Spleen (tissue), 7 donors: ENCODE measurements around the gene TOR1B.
"Not testable (repeated sequence)": the region's sequence is repeated elsewhere in the genome, so short reads cannot be mapped to it uniquely, and the experiment has no call there.

Experiments used
- POLR2AphosphoS5 ChIP-seq, 3 donors: sonication (generic); formaldehyde crosslinking; IDR thresholded peaks; one replicate each; pipeline ENCODE4 v1.5.1; 2017; ENCODE audit warnings: antibody characterized with exemption in 3 of 3
- TF ChIP-seq, protein P1 (sequence below), 11 experiments: fragments of 200-600 bp in 7 of 11; fragments of 450-650 bp in 4 of 11; sonication (generic) in 4 of 11; IDR thresholded peaks in 8 of 11; conservative IDR thresholded peaks in 3 of 11; 1 replicate in 7 of 11; 2 replicates in 4 of 11; pipeline versions ENCODE4 v1.4.0 to v1.8.0; 2016 to 2021; ENCODE audit warnings: antibody characterized with exemption in 11 of 11, inconsistent platforms in 4 of 11, mild to moderate bottlenecking in 1 of 11
- donor health status: DM: no; HTN: no; CAD: no; lungs with moderate emphysema.
- donor health status: DM: no; HTN: no; CAD: no.
- donor health status: DM: no; HTN: no; CAD: no.

DNA sequence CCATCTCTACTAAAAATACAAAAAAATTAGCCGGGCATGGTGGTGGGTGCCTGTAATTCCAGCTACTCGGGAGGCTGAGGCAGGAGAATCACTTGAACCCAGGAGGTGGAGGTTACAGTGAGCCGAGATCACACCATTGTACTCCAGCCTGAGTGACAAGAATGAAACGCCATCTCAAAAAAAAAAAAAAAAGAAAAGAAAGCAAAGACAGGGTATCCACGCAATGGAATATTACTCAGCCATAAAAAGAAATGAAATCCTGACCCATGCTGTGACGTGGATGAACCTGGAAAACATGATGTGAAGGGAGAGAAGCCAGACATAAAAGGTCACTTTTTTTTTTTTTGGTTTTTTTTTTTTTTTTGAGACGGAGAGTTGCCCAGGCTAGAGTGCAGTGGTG, 42.2 kb upstream of the TOR1B start:
- TF ChIP-seq, protein P1, sequence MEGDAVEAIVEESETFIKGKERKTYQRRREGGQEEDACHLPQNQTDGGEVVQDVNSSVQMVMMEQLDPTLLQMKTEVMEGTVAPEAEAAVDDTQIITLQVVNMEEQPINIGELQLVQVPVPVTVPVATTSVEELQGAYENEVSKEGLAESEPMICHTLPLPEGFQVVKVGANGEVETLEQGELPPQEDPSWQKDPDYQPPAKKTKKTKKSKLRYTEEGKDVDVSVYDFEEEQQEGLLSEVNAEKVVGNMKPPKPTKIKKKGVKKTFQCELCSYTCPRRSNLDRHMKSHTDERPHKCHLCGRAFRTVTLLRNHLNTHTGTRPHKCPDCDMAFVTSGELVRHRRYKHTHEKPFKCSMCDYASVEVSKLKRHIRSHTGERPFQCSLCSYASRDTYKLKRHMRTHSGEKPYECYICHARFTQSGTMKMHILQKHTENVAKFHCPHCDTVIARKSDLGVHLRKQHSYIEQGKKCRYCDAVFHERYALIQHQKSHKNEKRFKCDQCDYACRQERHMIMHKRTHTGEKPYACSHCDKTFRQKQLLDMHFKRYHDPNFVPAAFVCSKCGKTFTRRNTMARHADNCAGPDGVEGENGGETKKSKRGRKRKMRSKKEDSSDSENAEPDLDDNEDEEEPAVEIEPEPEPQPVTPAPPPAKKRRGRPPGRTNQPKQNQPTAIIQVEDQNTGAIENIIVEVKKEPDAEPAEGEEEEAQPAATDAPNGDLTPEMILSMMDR (IDR thresholded peaks at IDR 0.05 in 8 of 11, conservative IDR thresholded peaks at IDR 0.05 in 3 of 11) = not testable (repeated sequence)
- TF ChIP-seq POLR2AphosphoS5 (IDR thresholded peaks at IDR 0.05) = not testable (repeated sequence)
